ENCODE data around the gene DGCR8.

The DGCR8 gene

GRCh38 chr22:20079745-20080444, at the start of gene DGCR8:
TSS of gene DGCR8 (plus strand) at chr22:20080241. CDS start at chr22:20085964, 5,723 bp downstream.
- peak; percentile 74 for DNase-seq

- DNase-seq: no peak
Measured at GRCh38 chr22:20031732-20032406, 48.2 kb upstream of the DGCR8 start.

GRCh38 chr22:20032407-20032991, 47.5 kb upstream of the DGCR8 start:
- no peak for DNase-seq

GRCh38 chr22:20033045-20033706, 46.9 kb upstream of the DGCR8 start:
- no peak for DNase-seq

GRCh38 chr22:20034143-20034542, 45.9 kb upstream of the DGCR8 start:
- no peak for DNase-seq

- no peak for DNase-seq
Measured at GRCh38 chr22:20035375-20036083, 44.5 kb upstream of the DGCR8 start.

- DNase-seq: no peak
Measured at GRCh38 chr22:20036084-20036482, 44.0 kb upstream of the DGCR8 start.

- DNase-seq: no peak
Measured at GRCh38 chr22:20036535-20037392, 43.3 kb upstream of the DGCR8 start.

- DNase-seq: no peak
Measured at GRCh38 chr22:20037419-20037818, 42.6 kb upstream of the DGCR8 start.

- no peak for DNase-seq
Measured at GRCh38 chr22:20038574-20038973, 41.5 kb upstream of the DGCR8 start.

GRCh38 chr22:20039683-20040325, 40.2 kb upstream of the DGCR8 start:
- DNase-seq: no peak

- no peak for DNase-seq
Measured at GRCh38 chr22:20040327-20041200, 39.5 kb upstream of the DGCR8 start.

GRCh38 chr22:20043057-20043996, 36.7 kb upstream of the DGCR8 start:
- no peak for DNase-seq

- DNase-seq: no peak
Measured at GRCh38 chr22:20043997-20044342, 36.1 kb upstream of the DGCR8 start.

- DNase-seq: no peak
Measured at GRCh38 chr22:20044495-20045151, 35.4 kb upstream of the DGCR8 start.

- no peak for DNase-seq
Measured at GRCh38 chr22:20046730-20047129, 33.3 kb upstream of the DGCR8 start.

- no peak for DNase-seq
Measured at GRCh38 chr22:20051927-20052308, 28.1 kb upstream of the DGCR8 start.

GRCh38 chr22:20052309-20053259, 27.5 kb upstream of the DGCR8 start:
- DNase-seq: no peak
